ENCODE data around the gene IRF2. TPM values are rescaled to one million over a fixed set of nuclear protein-coding genes. Genes with fewer than 3 reads are reported as not detected.

IRF2 gene
- 10 to 100 TPM; 50.6 to 68.5 (median 59.8) TPM for total RNA-seq
- total RNA-seq (2013): 87.7 TPM

DNA sequence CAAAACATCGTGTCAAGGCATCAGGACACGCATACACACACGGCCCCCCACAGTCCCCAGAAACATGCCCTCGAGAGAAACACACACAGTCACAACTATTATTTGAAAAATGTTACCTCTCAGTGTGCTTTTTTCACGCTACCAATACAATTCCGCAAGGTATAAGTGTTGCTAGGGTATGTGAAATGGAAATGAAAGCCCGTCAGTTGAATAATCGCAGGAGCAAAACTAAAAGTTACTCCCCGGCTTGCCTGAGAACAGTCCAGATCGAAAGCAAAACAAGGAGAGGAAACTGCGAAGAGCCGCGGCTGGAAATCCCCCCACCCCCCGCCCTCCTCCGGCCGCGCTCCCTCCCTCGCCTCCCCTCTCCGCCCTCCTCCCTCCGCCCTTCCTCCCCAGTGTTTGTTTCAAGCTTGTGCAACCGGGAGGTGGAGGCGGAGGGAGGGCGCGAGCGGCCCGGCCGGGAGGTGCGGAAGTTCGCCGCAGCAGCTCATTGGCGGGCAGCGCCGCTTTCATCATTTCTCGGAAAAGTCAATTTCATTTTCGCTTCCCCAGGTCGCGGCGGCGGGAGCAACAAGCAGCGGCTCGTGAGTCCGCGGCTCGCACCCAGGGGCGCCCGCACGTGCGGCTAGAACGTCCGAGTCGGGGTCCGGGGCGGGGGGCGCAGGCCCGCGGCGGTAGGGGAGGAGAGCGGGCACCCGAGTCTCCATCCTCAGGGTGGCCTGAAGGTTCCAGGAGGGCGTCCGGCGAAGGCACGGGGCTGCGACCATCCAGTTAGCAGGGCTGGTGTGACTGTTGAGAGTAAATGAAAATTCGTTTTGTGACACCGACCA lies at the start of gene IRF2:
IRF2 (minus strand) TSS at position 288 of the 833 bp plus-strand sequence. CDS start 45,486 bp downstream, outside the sequence.
- TF ChIP-seq, protein P1, sequence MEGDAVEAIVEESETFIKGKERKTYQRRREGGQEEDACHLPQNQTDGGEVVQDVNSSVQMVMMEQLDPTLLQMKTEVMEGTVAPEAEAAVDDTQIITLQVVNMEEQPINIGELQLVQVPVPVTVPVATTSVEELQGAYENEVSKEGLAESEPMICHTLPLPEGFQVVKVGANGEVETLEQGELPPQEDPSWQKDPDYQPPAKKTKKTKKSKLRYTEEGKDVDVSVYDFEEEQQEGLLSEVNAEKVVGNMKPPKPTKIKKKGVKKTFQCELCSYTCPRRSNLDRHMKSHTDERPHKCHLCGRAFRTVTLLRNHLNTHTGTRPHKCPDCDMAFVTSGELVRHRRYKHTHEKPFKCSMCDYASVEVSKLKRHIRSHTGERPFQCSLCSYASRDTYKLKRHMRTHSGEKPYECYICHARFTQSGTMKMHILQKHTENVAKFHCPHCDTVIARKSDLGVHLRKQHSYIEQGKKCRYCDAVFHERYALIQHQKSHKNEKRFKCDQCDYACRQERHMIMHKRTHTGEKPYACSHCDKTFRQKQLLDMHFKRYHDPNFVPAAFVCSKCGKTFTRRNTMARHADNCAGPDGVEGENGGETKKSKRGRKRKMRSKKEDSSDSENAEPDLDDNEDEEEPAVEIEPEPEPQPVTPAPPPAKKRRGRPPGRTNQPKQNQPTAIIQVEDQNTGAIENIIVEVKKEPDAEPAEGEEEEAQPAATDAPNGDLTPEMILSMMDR (IDR thresholded peaks at IDR 0.05): no peak
- H3K27me3 Mint-ChIP-seq (ENCODE audit: low read depth in 2 of 2): no peaks in the 10 kb centered on the region
- Histone ChIP-seq H3K27me3 (ENCODE audit: control insufficient read depth, insufficient read depth, low read length) (no peaks in the 10 kb centered on the region), H3K36me3 (ENCODE audit: control insufficient read depth, insufficient read depth, low read length) (peaks cover 1% of the 10 kb centered on the region), H3K4me3 (ENCODE audit: low read length) (peak within 1 kb of the TSS; percentile 99), H3K9me3 (ENCODE audit: control insufficient read depth, insufficient read depth, low read length) (no peaks in the 10 kb centered on the region), H3K27ac (ENCODE audit: low read length) (peak within 1 kb of the TSS; percentile 97), H3K4me1 (ENCODE audit: control insufficient read depth, insufficient read depth, low read length) (peaks cover 35% of the 10 kb centered on the region)
- H3K27ac Mint-ChIP-seq: peak within 1 kb of the TSS; percentile 95 to 99
- peaks cover 55 to 57% of the 10 kb centered on the region in 2 donors for H3K4me1 Mint-ChIP-seq
- intact Hi-C loops (cut with micrococcal nuclease): loop anchor here (1.0 to 10.0 kb wide), 7 partner anchors 57 to 498 kb away; partner anchors contain the start of genes CASP3, CENPU and PRIMPOL
- WGBS (ENCODE audit: insufficient coverage): under 1% methylated on average over 62 of the region's 66 CpGs
- ATAC-seq (peak; percentile 79 to 94 (median 84)), DNase-seq (peak; percentile 88 to 99)
- no peaks in the 10 kb centered on the region for H3K9me3 Mint-ChIP-seq
- H3K4me3 Mint-ChIP-seq: peak within 1 kb of the TSS; percentile 99
- H3K36me3 Mint-ChIP-seq: peaks cover 7% of the 10 kb centered on the region

DNA sequence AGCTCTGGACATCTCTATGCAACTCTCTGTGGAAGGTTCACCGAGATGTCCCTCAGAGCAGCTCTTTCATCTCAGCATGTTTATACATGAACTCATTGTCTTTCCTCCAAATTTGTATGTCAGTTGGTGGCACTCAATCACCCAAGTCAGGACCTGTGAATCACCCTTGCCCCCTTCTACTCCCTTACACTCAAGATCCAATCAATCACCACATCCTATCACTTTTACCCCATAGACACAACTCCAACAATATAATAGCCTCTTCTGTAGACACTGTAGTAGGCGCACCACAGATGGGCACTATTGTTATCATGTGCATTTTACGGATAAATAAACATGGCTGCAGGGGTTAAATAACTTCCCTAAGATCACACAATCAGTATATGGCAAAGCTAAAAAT lies 41.3 kb upstream of the IRF2 start:
- H3K4me1 Mint-ChIP-seq: peaks cover 0 to 5% of the 10 kb centered on the region in 2 donors
- peaks cover 5% of the 10 kb centered on the region for H3K36me3 Mint-ChIP-seq
- H3K27me3 Mint-ChIP-seq (ENCODE audit: low read depth in 2 of 2): peaks cover 0 to under 1% of the 10 kb centered on the region in 2 donors
- Histone ChIP-seq H3K4me3 (ENCODE audit: low read length) (no peak overlapping the region), H3K9me3 (ENCODE audit: control insufficient read depth, insufficient read depth, low read length) (peaks cover 4% of the 10 kb centered on the region), H3K4me1 (ENCODE audit: control insufficient read depth, insufficient read depth, low read length) (peaks cover 4% of the 10 kb centered on the region), H3K36me3 (ENCODE audit: control insufficient read depth, insufficient read depth, low read length) (no peaks in the 10 kb centered on the region), H3K27ac (ENCODE audit: low read length) (no peak overlapping the region), H3K27me3 (ENCODE audit: control insufficient read depth, insufficient read depth, low read length) (no peaks in the 10 kb centered on the region)
- TF ChIP-seq, protein P1 (IDR thresholded peaks at IDR 0.05): no peak
- DNase-seq: no peak
- no peak for ATAC-seq
- intact Hi-C loops (cut with micrococcal nuclease): no loop called here
- H3K4me3 Mint-ChIP-seq: no peak overlapping the region
- no peak overlapping the region for H3K27ac Mint-ChIP-seq
- WGBS (ENCODE audit: insufficient coverage): 91% methylated on average over 3 of the region's 3 CpGs
- H3K9me3 Mint-ChIP-seq: peaks cover 0 to 3% of the 10 kb centered on the region in 2 donors

DNA sequence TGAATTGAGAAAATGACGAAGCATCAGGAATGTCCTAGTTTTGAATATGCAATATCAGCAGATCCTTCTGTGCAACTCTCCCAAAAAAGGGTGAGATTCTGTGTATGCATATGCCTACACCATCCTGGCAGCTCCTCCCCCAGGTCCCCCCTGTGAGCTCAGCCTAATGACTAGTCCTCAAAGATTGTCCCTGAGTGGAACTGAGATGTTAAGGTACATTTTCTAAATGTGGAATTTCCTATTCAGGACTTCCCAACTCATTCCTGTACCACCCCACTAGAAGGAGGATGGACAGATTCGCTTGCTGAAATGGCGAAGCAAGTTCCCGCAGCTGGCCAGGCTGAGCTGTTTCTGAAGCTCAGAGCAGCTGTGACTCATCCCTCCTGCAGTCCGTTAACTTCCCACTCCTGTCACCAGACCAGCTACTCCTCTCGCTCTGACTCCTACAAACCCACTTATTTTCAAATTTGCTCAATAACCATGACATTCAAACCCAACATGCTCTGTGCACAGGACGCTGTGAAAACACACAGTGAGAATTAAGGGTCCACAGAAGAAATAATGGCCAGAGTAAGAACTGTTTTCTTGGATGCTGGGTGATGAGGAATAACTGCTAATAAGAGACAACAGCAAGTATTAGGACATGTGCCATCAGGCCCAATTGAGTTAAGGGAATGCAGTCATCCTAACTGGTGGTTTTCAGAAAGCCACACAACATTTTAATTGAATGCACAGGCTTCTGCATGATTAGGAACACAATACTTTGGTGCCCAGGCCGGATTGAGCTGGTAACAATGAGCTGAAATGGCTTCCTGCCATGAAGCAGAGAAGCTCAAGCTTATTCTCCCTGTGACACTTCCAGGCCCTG lies 40.0 kb upstream of the IRF2 start:
- peak in 1 of 3 donors; percentile 31 for ATAC-seq
- H3K4me3 Mint-ChIP-seq: no peak overlapping the region
- H3K4me1 Mint-ChIP-seq: peaks cover 0 to 5% of the 10 kb centered on the region in 2 donors
- intact Hi-C loops (cut with micrococcal nuclease): no loop called here
- Histone ChIP-seq H3K4me3 (ENCODE audit: low read length) (no peak overlapping the region), H3K4me1 (ENCODE audit: control insufficient read depth, insufficient read depth, low read length) (peaks cover 4% of the 10 kb centered on the region), H3K9me3 (ENCODE audit: control insufficient read depth, insufficient read depth, low read length) (peaks cover 4% of the 10 kb centered on the region), H3K36me3 (ENCODE audit: control insufficient read depth, insufficient read depth, low read length) (no peaks in the 10 kb centered on the region), H3K27ac (ENCODE audit: low read length) (no peak overlapping the region), H3K27me3 (ENCODE audit: control insufficient read depth, insufficient read depth, low read length) (no peaks in the 10 kb centered on the region)
- H3K36me3 Mint-ChIP-seq: peaks cover 5% of the 10 kb centered on the region
- TF ChIP-seq, protein P1 (IDR thresholded peaks at IDR 0.05): no peak
- peaks cover 0 to 3% of the 10 kb centered on the region in 2 donors for H3K9me3 Mint-ChIP-seq
- WGBS (ENCODE audit: insufficient coverage): 45% methylated on average over 8 of the region's 8 CpGs
- peaks cover 0 to 3% of the 10 kb centered on the region in 2 donors for H3K27me3 Mint-ChIP-seq (ENCODE audit: low read depth in 2 of 2)
- H3K27ac Mint-ChIP-seq: no peak overlapping the region
- peak in 1 of 2 donors; percentile 37 for DNase-seq
